Measurements from ENCODE around the gene ATRNL1. TPM values are rescaled to one million over a fixed set of nuclear protein-coding genes. Genes with fewer than 3 reads are reported as not detected.
A peak's percentile ranks its signal among the peaks of the same experiment; 100 is the strongest.

The ATRNL1 gene
- total RNA-seq, 2 donors from 2014 or later, result 0.38 to 1.9 TPM

- ATAC-seq, result no peak
- DNase-seq, result no peak
- intact Hi-C loops (cut with DNase I), result no loop called here
These were observed 884.7 kb downstream of the ATRNL1 start for GRCh38 chr10:115977855-115978254.

- DNase-seq (no peak), ATAC-seq (no peak)
- intact Hi-C loops (cut with DNase I), result no loop called here
These were observed 886.4 kb downstream of the ATRNL1 start for GRCh38 chr10:115979576-115979975.

- intact Hi-C loops (cut with DNase I), result no loop called here
- ATAC-seq (peak in 1 of 2 donors; percentile 33), DNase-seq (no peak)
These were observed 887.3 kb downstream of the ATRNL1 start for GRCh38 chr10:115980470-115980869.

- ATAC-seq, result peak in 1 of 2 donors; percentile 23
These were observed 887.9 kb downstream of the ATRNL1 start for GRCh38 chr10:115981081-115981480.

GRCh38 chr10:115982076-115982475, 888.9 kb downstream of the ATRNL1 start:
- intact Hi-C loops (cut with DNase I), result no loop called here
- DNase-seq (no peak), ATAC-seq (no peak)

More at GRCh38 chr10:115981081-115981480, 887.9 kb downstream of the ATRNL1 start:
- no peak for DNase-seq
- intact Hi-C loops (cut with DNase I), result no loop called here

- intact Hi-C loops (cut with DNase I), result no loop called here
- ATAC-seq (no peak), DNase-seq (no peak)
These were observed 889.4 kb downstream of the ATRNL1 start for GRCh38 chr10:115982526-115982925.

GRCh38 chr10:115985786-115986185, 892.6 kb downstream of the ATRNL1 start:
- ATAC-seq (no peak), DNase-seq (no peak)
- intact Hi-C loops (cut with DNase I), result no loop called here

- DNase-seq (no peak), ATAC-seq (no peak)
- intact Hi-C loops (cut with DNase I), result no loop called here
These were observed 895.2 kb downstream of the ATRNL1 start for GRCh38 chr10:115988380-115988779.

GRCh38 chr10:115989621-115990020, 896.5 kb downstream of the ATRNL1 start:
- intact Hi-C loops (cut with DNase I), result no loop called here
- DNase-seq (no peak), ATAC-seq (peak in 1 of 2 donors; percentile 63)

- ATAC-seq (no peak), DNase-seq (no peak)
- intact Hi-C loops (cut with DNase I), result no loop called here
These were observed 899.2 kb downstream of the ATRNL1 start for GRCh38 chr10:115992236-115992986.

GRCh38 chr10:115996031-115996430, 902.9 kb downstream of the ATRNL1 start:
- intact Hi-C loops (cut with DNase I), result no loop called here
- no peak for ATAC-seq

GRCh38 chr10:115998301-115998700, 905.1 kb downstream of the ATRNL1 start:
- ATAC-seq (no peak), DNase-seq (no peak)
- intact Hi-C loops (cut with DNase I), result no loop called here

More at GRCh38 chr10:115996031-115996430, 902.9 kb downstream of the ATRNL1 start:
- no peak for DNase-seq

Other genes starting within 250 kb of the ATRNL1 start
- gene TRUB1, start 155.2 kb upstream of the ATRNL1 start, total RNA-seq, result 10 to 100 TPM; 11.2 to 11.6 TPM

All from left cardiac atrium (tissue), 4 donors.